Measurements from ENCODE around the gene NAT14. TPM values are rescaled to one million over a fixed set of nuclear protein-coding genes. Genes with fewer than 3 reads are reported as not detected.

Gene NAT14
- total and polyA plus RNA-seq, 2 of the 8 experiments (the other 6 are each of a cell fraction or from before 2014, with no cell fraction given) = 47.1 to 71.2 TPM

GRCh38 chr19:55442372-55442961 lies 42.5 kb upstream of the NAT14 start:
- DNase-seq (ENCODE audit: low read depth in 1 of 2, low spot score in 2 of 2) (peak in 1 of 2 experiments; percentile 71), FAIRE-seq (no peak)
- no peaks in the 10 kb centered on the region for H3K9me3 ChIP-seq (ENCODE audit: insufficient read depth in 2 of 2, low read depth in 1 of 2, low read length in 1 of 2)
- no peak overlapping the region for H4K5ac ChIP-seq (ENCODE audit: insufficient read length, low read depth, low read length)
- 4% methylated on average over 17 of the region's 72 CpGs; no CpG with 5 or more reads in 1 of the 2 experiments for WGBS, 2 experiments (ENCODE audit: extremely low coverage in 1 of 2, insufficient coverage in 1 of 2, insufficient read length in 1 of 2, insufficient replicate concordance in 2 of 2, low coverage in 1 of 2, low lambda C conversion rate in 2 of 2, missing lambda C conversion rate in 1 of 2)
- H3K79me1 ChIP-seq (ENCODE audit: low read depth, low read length) = no peaks in the 10 kb centered on the region
- TF ChIP-seq CHD1 (IDR thresholded peaks at IDR 0.05; ENCODE audit: low read depth, low read length) (no peak), USF2 (IDR thresholded peaks at IDR 0.05; ENCODE audit: low read length) (no peak), GTF2F1 (IDR thresholded peaks at IDR 0.05; ENCODE audit: borderline replicate concordance, low read depth, low read length) (no peak), BCL11A (IDR thresholded peaks at IDR 0.05; ENCODE audit: low read depth in 2 of 2, low read length in 2 of 2) (no peak), MAX (IDR thresholded peaks at IDR 0.05) (peak; percentile 81), E2F6 (IDR thresholded peaks at IDR 0.05) (peak; percentile 72; the same call in 1 of the 2 replicates), KDM5A (IDR thresholded peaks at IDR 0.05; ENCODE audit: low read length) (no peak), RAD21 (IDR thresholded peaks at IDR 0.05 in 1 of 2, conservative IDR thresholded peaks at IDR 0.05 in 1 of 2; ENCODE audit: low read depth in 2 of 2, low read length in 2 of 2) (no peak)
- H3K18ac ChIP-seq (ENCODE audit: extremely low read depth, low read length) = no peak overlapping the region
- H4K20me1 ChIP-seq (replicated peaks in 1 of 2; ENCODE audit: control insufficient read depth in 1 of 2, insufficient read depth in 2 of 2, low read length in 2 of 2) = peaks cover 3 to 19% of the 10 kb centered on the region in 2 experiments
- H3K36me3 ChIP-seq (ENCODE audit: control insufficient read depth in 2 of 4, insufficient read depth in 4 of 4, low read length in 3 of 4) = no peaks in the 10 kb centered on the region
- H3K79me2 ChIP-seq (ENCODE audit: control insufficient read depth in 1 of 2, insufficient read depth in 2 of 2, low read length in 2 of 2) = no peaks in the 10 kb centered on the region
- no peak overlapping the region; the same call in 1 of the 2 replicates for H4K8ac ChIP-seq (ENCODE audit: extremely low read depth, insufficient read depth, low read length)
- ChIA-PET CTCF (ENCODE audit: partially characterized antibody) (interaction anchor here (0.6 to 1.6 kb wide), 4 partner anchors 11 to 303 kb away, joined by 3 to 8 read pairs (median 3); no protein-coding TSS in a partner anchor), POLR2A (ENCODE audit: partially characterized antibody) (interaction anchor here (0.8 to 4.4 kb wide), 5 partner anchors 10 to 59 kb away, joined by 4 to 21 read pairs (median 5); partner anchors contain the start of genes TMEM238 and UBE2S)
- no peak overlapping the region for H2BK20ac ChIP-seq (ENCODE audit: low read length)
- no peak overlapping the region for H2BK15ac ChIP-seq (ENCODE audit: low read length)
- H3K27ac ChIP-seq (ENCODE audit: low read depth, low read length) = no peak overlapping the region
- H2BK120ac ChIP-seq (replicated peaks; ENCODE audit: low read depth, low read length) = no peak overlapping the region
- no peak overlapping the region for H2BK5ac ChIP-seq (ENCODE audit: low read depth, low read length)
- H3K4me1 ChIP-seq (replicated peaks in 1 of 4; ENCODE audit: control insufficient read depth in 3 of 4, insufficient read depth in 4 of 4, low read length in 3 of 4) = peaks cover 6 to 21% (median 9%) of the 10 kb centered on the region in 4 experiments
- no peak overlapping the region for H4K91ac ChIP-seq (replicated peaks; ENCODE audit: insufficient read length, low read length)
- H3K14ac ChIP-seq (ENCODE audit: insufficient read length) = no peak overlapping the region
- no peak overlapping the region for H2AK5ac ChIP-seq (ENCODE audit: low read depth, low read length)
- H3K23me2 ChIP-seq (ENCODE audit: low read depth, low read length) = peaks cover 14% of the 10 kb centered on the region; the same call in 1 of the 2 replicates
- no peak overlapping the region for H2BK12ac ChIP-seq (ENCODE audit: low read depth, low read length)
- peak overlapping the region; percentile 82 to 92 for H3K4me2 ChIP-seq (ENCODE audit: insufficient read depth in 1 of 2, low read depth in 2 of 2, low read length in 2 of 2)
- no peak overlapping the region for H3K56ac ChIP-seq (replicated peaks; ENCODE audit: insufficient read length, low read depth, low read length)
- no peak overlapping the region for H3K9ac ChIP-seq (replicated peaks in 1 of 4; ENCODE audit: extremely low read depth in 1 of 4, low read depth in 3 of 4, low read length in 3 of 4)
- H2AFZ ChIP-seq (ENCODE audit: low read length) = no peak overlapping the region
- no peak overlapping the region for H3K23ac ChIP-seq (ENCODE audit: insufficient read length)
- no peak overlapping the region for H3K4ac ChIP-seq (replicated peaks; ENCODE audit: insufficient read length, low read depth, low read length)
- H3K27me3 ChIP-seq (replicated peaks in 1 of 4; ENCODE audit: control insufficient read depth in 3 of 4, extremely low read depth in 1 of 4, insufficient read depth in 3 of 4, low read length in 3 of 4) = peaks cover 45 to 91% (median 80%) of the 10 kb centered on the region in 4 experiments
- peak overlapping the region in 2 of 4 experiments; percentile 18 to 65; a peak in 3 of 8 replicates for H3K4me3 ChIP-seq (ENCODE audit: extremely low read depth in 1 of 4, insufficient read depth in 2 of 4, low read depth in 3 of 4, low read length in 4 of 4)
